CD4-positive, alpha-beta T cell treated with Interferon alpha-2 for 1 hour (primary cell): ENCODE data around the gene INF2.

ENCODE experiments used
- DNase-seq, 2 donors: peaks; one replicate each; pipeline ENCODE4 v3.0.0-alpha.2; 2020 to 2022

The INF2 gene

DNA sequence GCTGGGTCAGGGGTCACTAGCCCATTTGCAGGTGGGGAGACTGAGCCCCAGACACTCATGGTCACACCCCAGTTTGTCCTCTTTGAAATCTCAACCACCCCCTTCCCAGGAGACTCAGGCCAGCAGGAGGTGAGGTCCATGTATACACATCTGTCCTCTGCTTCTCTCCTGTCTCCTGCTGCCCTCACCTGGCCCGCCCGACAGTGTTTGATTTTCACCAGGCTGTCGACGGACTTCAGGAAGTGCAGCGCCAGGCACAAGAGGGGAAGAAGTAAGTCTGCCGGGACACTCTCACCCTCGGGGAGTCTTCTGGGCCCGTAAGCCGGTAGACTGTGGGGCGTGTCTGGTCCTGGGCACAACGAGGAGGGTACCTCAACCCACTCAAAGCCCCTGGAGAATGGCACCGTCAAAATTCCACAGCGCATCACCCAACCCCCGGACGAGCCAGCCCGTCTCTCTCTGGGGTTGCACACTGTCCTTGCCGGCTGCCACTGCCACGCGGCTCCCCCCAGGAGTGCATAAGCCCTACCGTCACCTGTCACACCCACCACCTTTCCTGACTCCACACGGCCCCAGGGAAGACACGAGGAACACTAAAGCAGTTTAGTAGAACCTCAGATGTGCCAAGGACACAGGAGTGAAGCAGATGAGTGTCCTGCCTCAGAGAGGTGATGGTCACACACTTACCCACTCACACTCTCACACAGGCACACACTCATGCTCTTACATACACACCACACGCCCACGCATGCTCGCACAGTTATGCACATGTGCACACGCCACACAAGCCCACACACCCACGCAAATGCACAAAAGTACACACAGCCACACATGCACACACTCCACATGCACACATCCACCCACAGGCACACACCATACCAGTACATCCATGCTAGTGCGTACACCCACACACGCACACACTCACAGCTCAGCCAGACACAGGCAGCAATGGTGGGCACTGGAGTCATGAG lies 50.4 kb downstream of the INF2 start:
- DNase-seq: no peak

DNA sequence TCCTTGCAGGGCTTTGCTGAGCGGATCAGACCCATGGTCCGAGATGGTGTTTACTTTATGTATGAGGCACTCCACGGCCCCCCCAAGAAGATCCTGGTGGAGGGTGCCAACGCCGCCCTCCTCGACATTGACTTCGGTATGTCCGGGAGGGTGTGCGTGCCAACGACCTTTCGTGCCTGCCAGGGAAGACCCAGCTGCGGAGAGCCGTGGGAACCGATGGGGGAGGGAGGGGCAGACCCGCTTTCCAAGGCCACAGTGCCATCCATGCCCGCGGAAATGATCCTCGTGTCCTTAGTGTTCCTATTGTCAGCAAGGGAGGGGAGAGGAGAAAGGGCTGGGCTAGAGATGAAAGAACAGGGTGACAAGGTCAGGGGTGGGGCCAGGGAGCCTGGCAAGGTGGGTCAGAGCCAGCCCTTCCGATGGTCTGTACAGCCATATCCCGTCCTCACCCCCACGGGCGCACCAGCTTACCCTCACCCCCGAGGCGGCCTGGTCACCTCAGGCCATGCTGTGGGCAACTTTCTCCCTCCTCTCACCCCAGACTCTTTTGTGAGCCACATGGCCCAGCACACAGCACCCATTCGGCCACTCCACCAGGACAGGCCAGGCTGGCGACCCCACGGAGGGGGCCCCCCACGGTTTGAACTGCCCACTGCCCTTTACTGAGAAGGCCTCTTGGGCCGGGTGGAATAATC lies 51.8 kb downstream of the INF2 start:
- DNase-seq: no peak

DNA sequence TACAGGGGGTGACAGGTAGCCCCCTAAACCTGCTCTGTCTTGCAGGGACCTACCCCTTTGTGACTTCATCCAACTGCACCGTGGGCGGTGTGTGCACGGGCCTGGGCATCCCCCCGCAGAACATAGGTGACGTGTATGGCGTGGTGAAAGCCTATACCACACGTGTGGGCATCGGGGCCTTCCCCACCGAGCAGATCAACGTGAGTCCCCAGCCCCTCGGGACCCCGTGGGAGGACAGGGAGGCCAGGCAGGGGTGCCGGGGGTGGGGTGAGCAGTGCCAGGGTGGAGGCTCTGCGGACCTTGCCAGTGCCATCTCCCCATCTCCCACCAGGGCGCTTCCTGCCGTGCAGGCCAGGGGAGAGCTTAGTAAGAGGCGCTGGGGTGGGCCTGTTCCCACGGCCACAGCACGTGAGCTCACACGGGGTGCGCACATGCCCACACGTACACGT lies 52.4 kb downstream of the INF2 start:
- DNase-seq: no peak

DNA sequence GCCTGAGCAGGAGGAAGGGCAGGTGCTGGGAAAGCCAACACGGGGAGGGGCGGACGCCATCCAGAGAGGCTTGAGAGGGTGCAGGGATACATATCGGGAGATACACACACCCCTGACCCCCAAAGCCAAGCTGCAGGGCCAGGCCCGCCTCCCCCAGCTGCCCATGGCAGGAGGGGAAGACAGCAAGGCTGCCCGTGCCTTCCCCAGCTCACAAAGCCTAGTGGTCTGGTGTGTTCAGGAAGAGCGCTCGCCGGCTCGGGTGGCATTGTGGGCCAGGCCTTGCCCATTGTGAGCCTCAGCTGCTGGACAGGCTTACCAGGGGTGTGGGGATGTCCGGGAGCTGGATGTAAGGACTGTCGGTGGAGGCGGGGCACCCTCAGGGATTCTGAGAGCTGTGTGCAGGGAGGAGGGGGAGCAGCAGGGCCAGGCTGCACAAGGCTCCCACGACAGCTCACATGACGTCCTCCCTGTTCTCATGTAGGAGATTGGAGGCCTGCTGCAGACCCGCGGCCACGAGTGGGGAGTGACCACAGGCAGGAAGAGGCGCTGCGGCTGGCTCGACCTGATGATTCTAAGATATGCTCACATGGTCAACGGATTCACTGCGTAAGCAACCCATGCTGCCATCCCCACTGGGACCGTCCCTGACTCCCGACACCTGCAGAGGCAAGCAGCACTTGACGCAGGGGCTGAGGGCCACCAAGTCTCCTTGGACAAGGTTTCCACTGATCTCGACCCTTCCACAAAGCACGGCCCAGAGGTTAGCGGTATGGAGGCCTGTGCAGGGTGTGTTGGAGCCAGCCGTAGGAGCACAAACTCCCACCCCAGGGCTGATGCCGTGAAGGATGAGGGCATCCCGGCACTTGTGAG lies 53.4 kb downstream of the INF2 start:
- DNase-seq: no peak

DNA sequence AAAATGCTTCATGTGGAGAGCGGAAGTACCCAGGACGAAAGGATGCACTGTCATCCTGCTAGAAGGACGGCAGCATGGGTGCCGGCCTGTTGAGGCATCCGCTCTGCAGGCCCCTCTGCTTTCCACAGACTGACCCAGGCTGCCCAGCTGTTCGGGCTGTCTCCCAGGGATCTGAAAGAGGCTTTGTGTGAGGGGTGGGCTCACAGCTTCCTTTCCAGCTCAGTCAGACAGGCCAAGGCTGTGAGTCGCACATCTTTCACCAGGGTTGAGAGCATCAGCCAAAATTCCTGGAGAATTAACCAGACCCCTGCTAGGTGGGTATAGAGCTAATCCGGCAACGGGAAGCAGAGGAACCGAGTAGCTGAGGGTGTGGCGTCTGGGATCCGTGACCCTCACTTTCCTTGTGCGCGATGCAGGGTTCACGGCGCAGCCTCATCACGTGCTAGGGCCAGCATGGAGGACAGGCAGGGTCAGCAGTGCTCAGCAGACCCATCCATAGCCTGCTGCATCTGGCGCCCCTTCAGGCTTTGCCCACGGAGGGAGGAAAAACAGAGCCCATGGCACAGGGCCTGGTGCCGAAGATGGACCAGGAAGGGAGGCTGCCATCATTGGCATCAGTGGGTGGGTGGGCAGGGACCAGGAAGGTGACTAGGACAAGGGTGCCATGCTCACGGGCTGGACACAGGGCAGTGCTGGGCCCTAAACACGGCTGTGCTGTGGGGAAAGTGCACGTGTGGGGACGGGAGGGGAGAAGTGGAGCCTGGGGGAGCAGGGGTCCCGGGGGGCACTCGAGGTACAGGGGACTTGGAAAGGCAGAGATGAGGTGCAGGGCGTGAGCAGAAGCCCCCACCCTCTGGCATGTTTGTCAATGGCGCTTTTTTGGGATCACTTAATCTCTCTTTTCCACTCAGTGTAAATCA lies 54.3 kb downstream of the INF2 start:
- no peak for DNase-seq

DNA sequence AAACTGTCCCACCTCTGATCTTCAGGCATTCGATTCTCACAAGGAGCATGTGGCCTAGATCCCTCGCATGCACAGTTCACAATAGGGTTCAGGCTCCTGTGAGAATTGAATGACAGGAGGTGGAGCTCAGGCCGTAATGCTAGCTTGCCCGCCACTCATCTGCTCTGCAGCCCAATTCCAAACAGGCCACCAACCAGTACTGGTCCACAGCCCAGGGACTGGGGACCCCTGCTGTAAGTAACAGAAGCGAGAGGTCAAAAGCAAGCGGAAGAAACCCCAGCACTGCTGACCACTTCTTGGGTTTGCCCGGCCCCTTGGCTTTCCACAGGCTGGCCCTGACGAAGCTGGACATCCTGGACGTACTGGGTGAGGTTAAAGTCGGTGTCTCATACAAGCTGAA lies 55.1 kb downstream of the INF2 start:
- no peak for DNase-seq

DNA sequence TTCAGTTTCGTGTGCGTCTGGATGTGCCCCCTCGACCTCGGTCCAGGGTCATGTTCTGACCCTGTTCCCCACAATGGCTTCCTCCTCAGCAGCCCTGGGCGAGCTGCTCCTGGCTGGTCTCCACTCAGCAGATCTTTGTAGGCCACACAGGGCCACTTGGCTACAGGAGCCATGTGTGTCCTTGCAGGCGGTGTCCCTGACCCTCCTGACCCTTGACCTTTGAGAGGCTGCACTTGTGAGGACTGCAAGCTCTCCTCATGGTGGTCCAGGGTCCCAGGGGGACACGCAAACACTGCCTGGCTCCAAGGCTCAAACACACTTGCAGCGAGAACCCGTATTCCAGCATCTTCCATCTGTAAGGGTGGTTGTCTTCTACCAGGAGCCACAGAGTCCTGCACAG lies 56.0 kb downstream of the INF2 start:
- no peak for DNase-seq

DNA sequence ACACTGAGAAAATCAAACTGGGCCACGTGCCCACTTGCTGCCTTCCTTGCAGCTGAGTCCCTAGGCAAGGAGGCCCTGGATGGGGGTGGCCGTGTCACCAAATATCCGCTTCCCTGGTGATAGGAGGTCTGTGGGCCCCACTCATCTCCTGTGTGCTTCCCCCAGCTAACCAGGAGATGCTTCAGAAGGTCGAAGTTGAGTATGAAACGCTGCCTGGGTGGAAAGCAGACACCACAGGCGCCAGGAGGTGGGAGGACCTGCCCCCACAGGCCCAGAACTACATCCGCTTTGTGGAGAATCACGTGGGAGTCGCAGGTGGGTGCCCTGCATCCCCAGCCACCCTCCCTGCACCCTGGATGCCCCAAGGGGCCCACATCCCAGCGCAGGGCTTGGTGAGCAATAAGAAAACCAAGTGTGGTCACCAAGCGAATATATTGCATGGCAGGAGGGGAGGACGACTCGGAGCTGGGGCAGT lies 56.7 kb downstream of the INF2 start:
- no peak for DNase-seq

DNA sequence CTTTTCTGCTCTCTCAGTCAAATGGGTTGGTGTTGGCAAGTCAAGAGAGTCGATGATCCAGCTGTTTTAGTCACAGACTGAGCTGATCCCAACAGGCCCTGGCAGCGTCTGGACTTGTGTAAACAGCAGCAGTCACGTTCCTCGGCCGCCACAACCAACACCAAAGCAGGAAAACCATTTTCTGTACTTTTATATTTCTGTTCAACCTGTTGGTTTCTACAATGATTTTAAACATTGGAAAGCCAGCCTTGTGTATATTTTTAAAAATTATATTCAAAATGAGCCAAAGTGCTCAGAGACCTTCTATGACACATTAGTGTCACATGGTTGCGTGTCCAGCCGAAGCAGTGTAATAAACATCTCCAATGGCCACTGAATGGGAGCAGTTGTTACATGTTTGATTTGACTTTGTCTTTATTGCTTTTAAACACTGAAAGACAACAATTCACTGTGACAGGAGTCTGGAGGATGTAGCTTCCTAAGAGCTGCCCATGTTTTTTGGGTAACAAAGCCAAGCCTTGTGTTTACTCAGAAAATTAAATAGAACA lies 57.6 kb downstream of the INF2 start:
- no peak for DNase-seq

DNA sequence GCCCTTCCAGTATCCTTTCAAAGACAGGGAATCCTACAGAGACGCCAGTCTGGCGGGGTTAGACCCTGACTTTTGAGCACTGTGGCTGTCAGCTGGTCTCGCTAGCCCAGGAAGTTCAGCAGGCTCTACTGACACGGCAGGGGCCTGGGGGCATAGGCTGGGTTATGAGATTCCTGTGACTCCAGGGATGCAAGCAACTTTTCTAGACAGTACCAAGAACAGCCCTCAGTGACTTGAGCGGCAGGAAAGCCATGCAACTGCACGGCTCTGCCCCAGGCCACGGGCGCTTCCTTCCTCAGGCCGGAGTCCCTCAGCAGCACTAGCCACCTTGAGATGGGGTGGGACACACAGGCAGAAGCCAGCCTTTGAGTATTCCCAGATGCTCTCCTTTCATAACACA lies 58.5 kb downstream of the INF2 start:
- DNase-seq: no peak

DNA sequence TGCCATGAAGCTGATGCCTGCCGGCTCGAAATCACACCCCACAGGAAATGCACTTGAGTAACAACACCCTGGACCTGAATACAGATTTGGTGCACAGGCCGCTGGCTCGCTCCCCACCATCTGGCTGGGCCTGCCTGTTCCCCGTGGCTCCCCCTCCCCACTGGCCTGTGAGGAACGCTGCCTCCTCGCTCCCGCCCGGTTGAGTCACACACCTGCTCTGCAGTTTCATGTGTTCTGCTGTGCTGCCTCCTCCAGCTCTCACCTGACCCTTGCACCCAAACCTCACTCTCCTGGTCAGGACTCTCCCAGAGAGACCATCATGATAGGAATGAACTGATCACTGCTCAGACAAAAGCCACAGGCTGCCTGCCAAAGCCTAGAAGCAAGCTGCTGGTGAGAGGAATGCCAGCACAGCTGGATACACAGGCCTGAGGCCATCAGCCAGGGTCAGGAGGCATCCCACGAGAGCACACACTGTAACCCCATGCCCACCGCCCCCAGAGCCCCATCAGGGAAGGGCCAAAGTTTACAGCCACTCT lies 59.8 kb downstream of the INF2 start:
- no peak for DNase-seq

DNA sequence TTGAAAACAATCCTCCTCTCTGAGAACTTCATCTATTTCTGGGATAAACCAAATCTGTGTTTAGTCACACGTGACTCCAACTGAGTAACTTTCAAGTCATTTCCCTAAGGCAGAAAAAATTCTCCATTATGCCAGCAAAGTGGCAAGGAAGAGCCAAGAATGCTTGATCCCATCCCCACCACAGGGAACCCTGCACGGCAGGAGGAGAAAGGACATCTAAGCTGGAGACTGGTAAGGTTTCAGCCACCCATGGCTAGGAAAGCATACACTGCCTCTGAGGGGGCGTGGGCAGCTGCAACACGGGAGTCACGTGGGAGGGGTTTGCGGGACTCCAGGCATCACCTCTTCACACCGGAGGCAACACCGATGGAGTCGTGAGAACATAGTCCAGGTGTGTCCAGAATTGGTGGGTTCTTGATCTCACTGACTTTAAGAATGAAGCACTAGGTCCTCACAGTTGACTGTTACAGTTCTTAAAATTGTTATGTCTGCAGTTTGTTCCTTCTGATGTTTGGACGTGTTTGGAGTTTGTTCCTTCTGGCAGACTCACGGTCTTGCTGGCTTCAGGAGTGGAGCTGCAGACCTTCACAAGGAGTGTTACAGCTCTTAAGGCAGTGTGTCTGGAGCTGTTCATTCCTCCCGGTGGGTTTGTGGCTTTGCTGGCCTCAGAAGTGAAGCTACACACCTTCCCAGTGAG lies 60.8 kb downstream of the INF2 start:
- no peak for DNase-seq

DNA sequence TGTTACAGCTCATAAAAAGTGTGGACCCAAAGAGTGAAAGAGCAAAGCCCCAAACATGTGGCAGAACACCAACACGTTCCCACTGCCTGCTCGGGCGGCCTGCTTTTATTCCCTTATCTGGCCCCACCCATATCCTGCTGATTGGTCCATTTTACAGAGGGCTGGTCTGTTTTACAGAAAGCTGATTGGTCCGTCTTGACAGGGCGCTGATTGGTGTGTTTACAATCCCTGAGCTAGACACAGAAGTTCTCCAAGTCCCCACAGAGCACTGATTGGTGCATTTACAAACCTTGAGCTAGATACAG lies 61.3 kb downstream of the INF2 start:
- DNase-seq: peak in 1 of 2 donors; percentile 15

DNA sequence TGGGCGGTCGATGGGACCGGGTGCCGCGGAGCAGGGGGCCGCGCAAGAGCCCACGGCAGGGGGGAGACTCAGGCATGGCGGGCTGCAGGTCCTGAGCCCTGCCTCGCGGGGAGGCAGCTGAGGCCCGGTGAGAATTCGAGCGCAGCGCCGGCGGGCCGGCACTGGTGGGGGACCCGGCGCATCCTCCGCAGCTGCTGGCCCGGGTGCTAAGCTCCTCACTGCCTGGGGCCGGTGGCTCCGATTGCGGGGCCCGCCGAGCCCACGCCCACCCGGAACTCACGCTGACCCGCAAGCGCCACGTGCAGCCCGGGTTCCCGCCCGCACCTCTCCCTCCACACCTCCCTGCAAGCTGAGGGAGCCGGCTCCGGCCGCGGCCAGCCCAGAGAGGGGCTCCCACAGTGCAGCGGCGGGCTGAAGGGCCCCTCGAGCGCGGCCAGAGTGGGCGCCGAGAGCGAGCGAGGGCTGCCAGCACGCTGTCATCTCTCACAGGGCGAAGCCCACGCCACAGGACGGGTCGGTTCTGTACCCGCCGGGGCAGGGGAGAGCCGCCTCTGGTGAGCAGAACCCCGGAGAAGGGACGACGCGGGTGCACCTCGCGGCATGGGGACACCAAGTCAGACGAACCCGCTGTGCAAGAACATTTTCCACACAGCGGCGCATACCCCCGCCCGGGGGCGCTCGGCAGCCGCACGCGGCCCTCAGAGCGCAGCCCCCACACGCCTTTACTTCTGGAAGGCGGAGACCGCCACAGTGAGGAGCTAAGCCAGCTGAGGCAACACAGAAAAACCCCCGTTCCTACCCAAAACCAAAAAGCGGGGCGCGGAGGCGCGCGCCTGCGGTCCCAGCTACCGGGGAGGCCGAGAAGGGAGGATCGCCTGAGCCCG lies 62.4 kb downstream of the INF2 start:
- DNase-seq: no peak

DNA sequence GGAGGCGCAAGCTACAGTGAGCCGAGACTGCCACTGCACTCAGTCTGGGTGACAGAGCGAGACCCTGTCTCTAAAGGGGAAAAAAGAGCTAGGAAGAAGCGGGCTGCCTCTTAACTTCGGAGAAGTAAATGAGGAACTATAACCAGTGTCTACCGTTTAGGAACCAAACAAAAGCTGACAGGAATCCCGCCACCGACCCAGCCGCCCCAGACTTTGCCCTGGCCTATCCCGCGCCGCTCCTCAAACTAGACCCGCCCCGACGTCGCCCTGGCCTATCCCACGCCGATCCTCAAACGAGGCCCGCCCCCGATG lies 63.0 kb downstream of the INF2 start:
- DNase-seq: no peak

DNA sequence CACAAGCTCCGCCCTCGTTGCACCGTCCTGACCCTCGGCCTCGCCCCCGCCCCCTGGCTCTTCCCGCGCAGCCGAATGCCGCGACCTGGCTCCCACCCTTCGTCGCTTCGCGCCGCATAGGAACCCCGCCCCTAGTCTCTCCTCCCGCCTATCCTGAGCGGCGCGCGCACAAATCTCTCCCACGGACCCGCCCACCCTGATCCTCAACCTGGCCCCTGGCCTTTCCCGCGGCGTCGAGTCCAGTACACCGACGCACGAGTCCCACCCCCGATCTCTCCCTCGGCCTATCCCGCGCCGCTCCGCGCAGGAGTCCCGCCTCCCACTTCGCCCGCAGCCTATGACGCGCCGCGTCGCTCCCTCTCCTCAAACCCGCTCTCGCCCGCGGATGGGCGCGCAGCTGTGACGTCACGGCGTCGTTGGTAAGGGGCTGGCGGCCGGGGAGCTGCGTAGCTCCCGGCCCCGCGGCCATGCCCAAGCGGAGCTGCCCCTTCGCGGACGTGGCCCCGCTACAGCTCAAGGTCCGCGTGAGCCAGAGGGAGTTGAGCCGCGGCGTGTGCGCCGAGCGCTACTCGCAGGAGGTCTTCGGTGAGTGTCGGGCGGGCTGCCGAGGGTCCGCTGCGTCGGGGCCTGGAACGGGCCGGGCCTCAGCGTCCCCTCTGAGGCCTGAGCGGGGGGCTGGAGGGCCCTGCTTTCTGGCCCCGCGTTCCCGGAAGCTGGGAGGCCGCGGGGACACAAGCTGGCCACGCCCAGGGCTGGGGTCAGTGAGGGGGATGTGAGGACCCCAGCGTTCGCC lies 63.5 kb downstream of the INF2 start, which contains the start of gene SIVA1:
Gene SIVA1 (plus strand): TSS at position 413 of the 793 bp plus-strand sequence. CDS start 55 bp downstream, at position 468.
- peak; percentile 99 for DNase-seq

DNA sequence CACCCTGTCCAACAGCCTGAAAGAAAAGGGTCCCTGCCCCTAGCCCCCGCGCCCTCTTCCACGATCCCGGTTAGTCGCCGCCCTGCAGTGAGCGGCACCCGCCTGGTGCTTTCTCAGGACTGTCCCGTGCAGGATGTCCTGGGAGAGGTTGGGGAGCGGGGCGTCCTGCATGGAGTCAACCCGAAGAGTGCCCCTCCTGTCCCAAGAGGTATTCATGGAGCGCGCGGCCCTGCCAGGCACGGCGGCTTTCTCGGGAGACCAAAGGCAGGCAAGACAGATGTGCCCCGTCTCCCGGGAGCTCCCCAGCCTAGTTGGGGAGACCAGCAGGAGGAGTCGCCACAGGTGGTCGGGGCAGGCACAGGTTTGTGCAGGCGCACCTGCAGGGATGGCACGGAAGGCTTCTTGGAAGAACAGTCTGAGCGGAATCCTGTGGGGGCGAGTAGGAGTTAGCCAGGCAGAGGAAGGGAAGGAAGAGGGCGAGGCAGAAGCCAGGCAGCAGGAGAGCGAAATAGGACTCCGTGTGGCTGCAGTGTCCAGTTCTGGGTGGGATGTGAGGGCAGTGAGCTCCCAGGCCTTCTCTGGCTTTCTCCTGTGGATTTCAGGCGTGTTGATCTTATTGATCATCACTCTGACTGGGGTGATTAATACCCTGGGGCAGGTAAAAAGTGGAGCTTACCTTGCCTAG lies 64.3 kb downstream of the INF2 start:
- DNase-seq: no peak

DNA sequence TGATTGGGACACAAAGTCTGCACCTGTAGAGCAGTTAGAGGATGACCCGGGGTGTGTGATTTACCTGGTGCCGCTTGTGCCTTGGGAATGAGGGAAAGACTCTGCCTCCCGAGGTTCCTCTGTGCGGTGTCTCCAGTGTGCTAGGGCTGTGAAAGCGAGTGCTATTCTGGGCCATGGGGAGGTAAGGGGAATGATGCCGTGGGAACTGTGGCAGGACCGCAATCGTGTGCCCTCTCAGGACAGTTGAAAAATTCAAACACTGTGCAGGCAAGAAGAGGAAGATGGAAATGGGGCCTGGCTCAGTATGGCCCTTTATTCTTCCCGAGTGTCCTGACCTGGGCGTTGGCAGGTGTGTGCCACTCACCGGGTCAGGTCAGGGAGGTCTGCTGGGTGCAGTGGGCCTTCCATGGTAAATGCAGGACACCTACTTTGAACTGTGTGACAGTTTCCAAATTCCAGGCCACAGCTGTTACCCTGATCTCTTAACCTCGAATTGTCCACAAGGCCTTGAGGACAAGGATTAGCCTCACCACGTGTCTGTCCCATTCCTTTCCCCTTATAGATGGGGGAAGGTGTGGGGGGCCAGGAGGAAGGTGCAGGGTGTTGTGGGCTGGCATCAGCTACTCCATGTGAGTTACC lies 64.9 kb downstream of the INF2 start:
- no peak for DNase-seq
